Measurements from ENCODE around the gene GDPGP1.

DNA sequence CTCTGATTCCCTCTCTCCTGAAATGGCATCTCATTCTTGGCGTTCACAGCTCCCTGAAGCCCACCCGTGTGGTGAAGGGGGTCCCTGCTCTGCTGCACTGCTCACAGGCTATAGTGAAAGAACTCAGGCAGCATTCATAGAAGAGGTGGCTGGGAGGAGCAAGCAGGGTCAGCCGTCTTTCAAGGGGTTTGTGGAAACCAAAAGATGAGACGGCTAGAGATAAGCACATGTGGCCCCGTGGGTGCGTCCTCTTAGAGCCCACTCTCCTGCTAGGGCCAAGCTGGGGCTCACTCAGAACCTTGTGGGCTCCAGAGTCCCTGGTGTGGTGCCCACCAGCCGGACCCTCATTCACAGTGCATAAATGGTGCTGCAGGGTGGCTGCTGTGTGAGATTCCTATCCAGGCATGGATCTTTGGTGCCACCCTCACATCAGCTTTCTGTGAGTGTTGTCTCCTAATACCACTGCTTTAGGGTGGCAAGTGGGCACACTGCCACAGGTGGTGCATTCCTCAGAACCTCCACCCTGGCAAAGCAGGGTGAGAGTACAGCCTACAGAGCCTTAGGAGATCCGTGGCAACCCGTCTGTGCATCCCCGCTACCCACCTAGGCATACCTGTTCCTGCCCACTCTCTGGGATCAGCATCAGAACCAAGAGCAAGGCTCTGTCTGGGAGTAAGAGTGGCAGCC lies 44.1 kb upstream of the GDPGP1 start:
- TF ChIP-seq POLR2AphosphoS5 (IDR thresholded peaks at IDR 0.05; ENCODE audit: borderline replicate concordance, low read depth, low read length) (no peak), EZH2 (IDR thresholded peaks at IDR 0.05) (no peak)
